MCF 10A (cell line): Measurements from ENCODE around the gene ESPN. TPM values are rescaled to one million over a fixed set of nuclear protein-coding genes. Genes with fewer than 3 reads are reported as not detected.

ENCODE experiments used
- BruUV-seq: library from RNA; stranded (reverse); fragments of 400-500 nt; replicated peaks from 2 replicates; lab custom pipeline; 2021; lab: Mats Ljungman, UMichigan
- CTCF ChIA-PET: fragments of 300-600 bp; sonication (Branson Sonifier 250); formaldehyde crosslinking; extraction: SDS; loops from one replicate; lab custom pipeline; 2021; ENCODE audit warnings: antibody characterized with exemption, inconsistent platforms; lab: Yijun Ruan, JAX
- POLR2A ChIA-PET: fragments of 300-600, 350-650 bp; sonication (Branson Sonifier 250); formaldehyde crosslinking; extraction: SDS; loops from one replicate; lab custom pipeline; 2020; ENCODE audit warnings: antibody characterized with exemption, inconsistent platforms; lab: Yijun Ruan, JAX
- DNase-seq: peaks from one replicate; pipeline ENCODE4 v3.0.0-alpha.2; 2018; ENCODE audit not compliant: unreplicated experiment
- H3K27ac Mint-ChIP-seq: one replicate; pipeline ENCODE4 v1.8.0; 2022; ENCODE audit warnings: mild to moderate bottlenecking, low read depth, mixed read lengths; ENCODE audit not compliant: unreplicated experiment
- H3K27me3 Mint-ChIP-seq: one replicate; pipeline ENCODE4 v1.8.0; 2022; ENCODE audit warnings: mixed read lengths; ENCODE audit not compliant: insufficient read depth, unreplicated experiment
- H3K36me3 Mint-ChIP-seq: one replicate; pipeline ENCODE4 v1.8.0; 2022; ENCODE audit warnings: mild to moderate bottlenecking, moderate library complexity, mixed read lengths; ENCODE audit not compliant: insufficient read depth, unreplicated experiment
- H3K4me1 Mint-ChIP-seq: one replicate; pipeline ENCODE4 v1.8.0; 2022; ENCODE audit warnings: mixed read lengths; ENCODE audit not compliant: insufficient read depth, unreplicated experiment
- H3K4me3 Mint-ChIP-seq: one replicate; pipeline ENCODE4 v1.8.0; 2022; ENCODE audit warnings: mild to moderate bottlenecking, moderate library complexity, mixed read lengths; ENCODE audit not compliant: unreplicated experiment
- H3K9me3 Mint-ChIP-seq: one replicate; pipeline ENCODE4 v1.8.0; 2022; ENCODE audit warnings: mixed read lengths; ENCODE audit not compliant: unreplicated experiment
- intact Hi-C: fragments of 100-400 bp; cut with micrococcal nuclease; formaldehyde crosslinking; loops from 2 replicates; pipeline ENCODE4 v1.14.1; 2022
- total RNA-seq: library from RNA; stranded (reverse); gene quantifications from 2 replicates; pipeline ENCODE4 v1.2.3, GENCODE V29; 2022
- TF ChIP-seq, protein P1 (sequence below): fragments of 200-600 bp; IDR thresholded peaks from one replicate; pipeline ENCODE4 v1.8.0; 2022; ENCODE audit warnings: antibody characterized with exemption, mild to moderate bottlenecking; ENCODE audit not compliant: unreplicated experiment

ESPN gene
- total RNA-seq, 1 experiment from 2014 or later: 0.68 TPM

DNA sequence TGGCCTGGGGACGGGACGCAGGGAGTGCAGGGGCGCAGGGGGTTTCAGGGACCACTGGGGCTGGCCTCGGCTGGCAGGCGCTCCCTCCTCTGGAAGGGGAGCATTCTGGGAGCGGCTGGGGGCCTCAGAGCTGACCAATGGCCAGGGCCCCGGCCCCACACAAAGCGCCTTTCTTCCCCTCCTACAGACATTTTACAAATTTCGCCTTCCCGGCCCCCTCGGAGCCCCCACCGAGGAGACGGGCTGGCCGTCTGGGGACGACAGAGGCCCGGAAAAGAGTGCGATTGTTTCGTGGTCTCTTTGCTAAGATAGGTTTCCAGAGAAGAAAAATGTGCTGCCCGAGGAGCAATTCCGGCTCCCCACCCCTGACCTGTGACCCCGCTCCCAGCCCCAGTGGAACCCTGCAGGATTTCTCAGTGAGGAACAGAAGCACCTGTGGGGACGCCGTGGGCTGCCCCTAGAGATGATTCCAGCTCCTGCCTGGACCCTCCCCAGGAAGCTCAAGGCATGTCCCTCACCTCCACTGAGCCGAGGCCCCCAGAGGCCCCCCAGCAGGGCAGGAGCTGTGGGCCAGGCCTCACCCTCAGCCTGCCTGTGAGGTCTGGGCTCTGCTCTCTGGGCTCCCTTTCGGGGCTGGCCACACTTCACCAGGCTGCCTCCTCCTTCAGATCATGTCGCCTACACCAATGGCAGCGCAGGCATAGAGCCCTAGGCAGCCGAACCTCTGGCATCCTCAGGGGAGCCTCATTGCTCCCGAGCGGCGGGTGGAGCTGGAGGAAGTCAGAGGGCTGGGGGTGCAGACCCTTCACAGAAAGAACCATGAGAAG is 81.8 kb downstream of the ESPN start:
- Mint-ChIP-seq H3K27ac (no peak overlapping the region), H3K4me1 (peaks cover 2% of the 10 kb centered on the region), H3K9me3 (no peaks in the 10 kb centered on the region), H3K4me3 (no peak overlapping the region), H3K27me3 (no peaks in the 10 kb centered on the region), H3K36me3 (no peaks in the 10 kb centered on the region)
- TF ChIP-seq, protein P1, sequence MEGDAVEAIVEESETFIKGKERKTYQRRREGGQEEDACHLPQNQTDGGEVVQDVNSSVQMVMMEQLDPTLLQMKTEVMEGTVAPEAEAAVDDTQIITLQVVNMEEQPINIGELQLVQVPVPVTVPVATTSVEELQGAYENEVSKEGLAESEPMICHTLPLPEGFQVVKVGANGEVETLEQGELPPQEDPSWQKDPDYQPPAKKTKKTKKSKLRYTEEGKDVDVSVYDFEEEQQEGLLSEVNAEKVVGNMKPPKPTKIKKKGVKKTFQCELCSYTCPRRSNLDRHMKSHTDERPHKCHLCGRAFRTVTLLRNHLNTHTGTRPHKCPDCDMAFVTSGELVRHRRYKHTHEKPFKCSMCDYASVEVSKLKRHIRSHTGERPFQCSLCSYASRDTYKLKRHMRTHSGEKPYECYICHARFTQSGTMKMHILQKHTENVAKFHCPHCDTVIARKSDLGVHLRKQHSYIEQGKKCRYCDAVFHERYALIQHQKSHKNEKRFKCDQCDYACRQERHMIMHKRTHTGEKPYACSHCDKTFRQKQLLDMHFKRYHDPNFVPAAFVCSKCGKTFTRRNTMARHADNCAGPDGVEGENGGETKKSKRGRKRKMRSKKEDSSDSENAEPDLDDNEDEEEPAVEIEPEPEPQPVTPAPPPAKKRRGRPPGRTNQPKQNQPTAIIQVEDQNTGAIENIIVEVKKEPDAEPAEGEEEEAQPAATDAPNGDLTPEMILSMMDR: no peak
- BruUV-seq: no TSS peak
- intact Hi-C loops: no loop called here
- DNase-seq: no peak
- ChIA-PET CTCF (interaction anchor here (0.5 kb wide), 1 partner anchor 259 kb away, joined by 3 read pairs; no protein-coding TSS in a partner anchor), POLR2A (interaction anchor here (1.3 kb wide), 1 partner anchor 15 kb away, joined by 3 read pairs; no protein-coding TSS in a partner anchor)

DNA sequence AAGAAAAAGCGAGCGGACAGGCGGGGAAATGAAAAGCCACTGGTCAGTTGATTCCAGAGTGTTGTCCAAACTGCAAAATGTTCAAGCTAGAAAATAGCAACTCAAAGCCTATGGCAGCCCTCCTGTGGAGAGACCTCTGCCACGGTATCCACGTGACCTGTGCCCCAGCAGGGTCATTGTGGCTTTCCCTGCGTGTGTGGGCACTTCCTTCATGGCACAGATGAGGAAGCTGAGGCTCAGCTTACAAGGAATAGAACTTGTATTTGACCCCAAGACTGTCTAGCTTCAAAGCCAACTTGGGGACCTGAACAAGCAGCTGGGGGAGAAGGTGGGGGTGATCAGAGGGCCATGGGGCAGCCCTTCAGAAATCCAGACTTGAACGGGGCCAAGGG is 82.5 kb downstream of the ESPN start:
- no peaks in the 10 kb centered on the region for H3K27me3 Mint-ChIP-seq
- CTCF ChIA-PET: interaction anchor here (0.5 kb wide), 1 partner anchor 260 kb away, joined by 3 read pairs; no protein-coding TSS in a partner anchor
- intact Hi-C loops: no loop called here

DNA sequence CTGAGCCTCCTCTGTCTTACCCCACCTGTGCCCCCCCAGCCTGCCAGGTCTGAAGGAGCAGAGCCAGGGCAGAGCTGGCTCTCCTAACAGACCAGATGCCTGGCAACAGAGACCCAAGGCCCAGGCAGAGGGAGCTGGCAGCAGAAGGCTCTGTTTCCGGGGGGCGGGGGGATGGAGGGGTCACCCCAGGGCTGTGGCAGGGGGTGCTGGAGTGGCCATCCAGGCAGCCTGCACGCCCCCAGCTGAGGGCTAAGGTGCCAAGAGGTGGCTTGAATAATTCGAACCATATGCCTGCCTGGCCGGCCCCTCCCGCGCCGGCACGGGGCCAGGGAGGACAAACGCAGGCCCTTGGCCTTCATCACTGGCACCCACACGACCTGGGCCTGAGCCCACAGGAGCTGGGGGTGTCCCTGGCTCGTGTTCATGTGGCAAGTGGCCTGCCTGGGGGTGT is 82.9 kb downstream of the ESPN start:
- Mint-ChIP-seq H3K36me3 (no peaks in the 10 kb centered on the region), H3K4me1 (no peaks in the 10 kb centered on the region), H3K4me3 (no peak overlapping the region), H3K27ac (no peak overlapping the region), H3K27me3 (no peaks in the 10 kb centered on the region), H3K9me3 (no peaks in the 10 kb centered on the region)
- no peak for DNase-seq
- CTCF ChIA-PET: no interaction called here
- TF ChIP-seq, protein P1: no peak
- no TSS peak for BruUV-seq
- intact Hi-C loops: no loop called here
- POLR2A ChIA-PET: interaction anchor here (0.7 kb wide), 1 partner anchor 17 kb away, joined by 3 read pairs; no protein-coding TSS in a partner anchor

More for the DNA sequence above, 82.5 kb downstream of the ESPN start:
- Mint-ChIP-seq H3K27ac (no peak overlapping the region), H3K4me1 (no peaks in the 10 kb centered on the region), H3K36me3 (no peaks in the 10 kb centered on the region), H3K9me3 (no peaks in the 10 kb centered on the region), H3K4me3 (no peak overlapping the region)
- no peak for DNase-seq
- POLR2A ChIA-PET: interaction anchor here (0.7 kb wide), 1 partner anchor 17 kb away, joined by 3 read pairs; no protein-coding TSS in a partner anchor
- TF ChIP-seq, protein P1: no peak
- BruUV-seq: no TSS peak

DNA sequence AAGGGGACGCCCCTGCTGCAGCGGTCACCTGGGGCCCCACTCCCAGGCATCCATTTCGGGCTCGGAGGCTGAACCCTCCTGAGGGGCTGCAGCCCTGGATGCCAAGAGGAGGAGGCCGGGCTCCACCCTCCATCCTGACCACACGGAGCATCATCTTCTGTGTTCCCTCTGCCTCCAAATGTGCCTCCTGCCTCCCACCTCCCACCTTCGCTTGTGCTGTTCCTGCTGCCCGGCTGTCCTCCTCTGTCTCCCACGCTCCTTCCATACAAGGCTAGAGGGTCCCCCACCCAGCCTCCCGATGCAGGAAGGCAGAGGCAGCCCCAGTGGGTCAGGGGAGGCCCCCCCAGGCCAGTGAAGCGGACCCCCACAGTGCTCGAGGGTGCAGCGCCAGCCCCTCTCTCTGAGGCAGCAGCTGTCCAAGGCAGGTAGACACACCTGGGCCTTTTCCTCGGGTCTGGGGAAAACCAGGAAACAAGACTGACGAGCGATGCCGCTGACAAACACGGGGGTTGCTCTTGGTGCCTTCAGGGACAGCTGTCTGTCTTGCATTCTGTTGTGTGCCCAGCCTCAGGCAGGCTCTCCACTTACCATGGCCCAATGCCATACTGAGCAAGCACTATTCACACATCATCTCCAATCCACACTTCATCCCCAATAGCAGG is 83.7 kb downstream of the ESPN start:
- Mint-ChIP-seq H3K9me3 (no peaks in the 10 kb centered on the region), H3K27ac (no peak overlapping the region), H3K36me3 (no peaks in the 10 kb centered on the region), H3K4me1 (no peaks in the 10 kb centered on the region), H3K4me3 (no peak overlapping the region), H3K27me3 (no peaks in the 10 kb centered on the region)
- intact Hi-C loops: no loop called here
- ChIA-PET CTCF (no interaction called here), POLR2A (interaction anchor here (0.7 kb wide), 1 partner anchor 10 kb away, joined by 3 read pairs; no protein-coding TSS in a partner anchor)
- DNase-seq: no peak
- BruUV-seq: no TSS peak
- TF ChIP-seq, protein P1: no peak
